ENCODE measurements around the gene LDLRAD3.

Gene LDLRAD3

GRCh38 chr11:36254713-36255112, 310.9 kb downstream of the LDLRAD3 start:
- in situ Hi-C loops (cut with HindIII; ENCODE audit: low sequenced_read_pairs), result loop anchor here (25.0 kb wide), 2 partner anchors 642 to 767 kb away; partner anchors contain the start of gene FJX1

GRCh38 chr11:36257351-36257750, 313.5 kb downstream of the LDLRAD3 start:
- in situ Hi-C loops (cut with HindIII; ENCODE audit: low sequenced_read_pairs), result loop anchor here (25.0 kb wide), 2 partner anchors 645 to 770 kb away; partner anchors contain the start of gene FJX1

GRCh38 chr11:36258730-36259360, 315.0 kb downstream of the LDLRAD3 start:
- in situ Hi-C loops (cut with HindIII; ENCODE audit: low sequenced_read_pairs), result loop anchor here (25.0 kb wide), 2 partner anchors 647 to 772 kb away; partner anchors contain the start of gene FJX1

- in situ Hi-C loops (cut with HindIII; ENCODE audit: low sequenced_read_pairs), result loop anchor here (25.0 kb wide), 2 partner anchors 649 to 774 kb away; partner anchors contain the start of gene FJX1
These were observed 317.2 kb downstream of the LDLRAD3 start for GRCh38 chr11:36261094-36261493.

GRCh38 chr11:36264011-36264972, 320.4 kb downstream of the LDLRAD3 start:
- in situ Hi-C loops (cut with HindIII; ENCODE audit: low sequenced_read_pairs), result loop anchor here (25.0 kb wide), 2 partner anchors 652 to 777 kb away; partner anchors contain the start of gene FJX1

- in situ Hi-C loops (cut with HindIII; ENCODE audit: low sequenced_read_pairs), result loop anchor here (25.0 kb wide), 2 partner anchors 653 to 778 kb away; partner anchors contain the start of gene FJX1
These were observed 321.1 kb downstream of the LDLRAD3 start for GRCh38 chr11:36264973-36265344.

- in situ Hi-C loops (cut with HindIII; ENCODE audit: low sequenced_read_pairs), result loop anchor here (25.0 kb wide), 2 partner anchors 654 to 779 kb away; partner anchors contain the start of gene FJX1
These were observed 322.1 kb downstream of the LDLRAD3 start for GRCh38 chr11:36265793-36266628.

GRCh38 chr11:36266767-36267166, 322.9 kb downstream of the LDLRAD3 start:
- in situ Hi-C loops (cut with HindIII; ENCODE audit: low sequenced_read_pairs), result loop anchor here (25.0 kb wide), 2 partner anchors 654 to 779 kb away; partner anchors contain the start of gene FJX1

- in situ Hi-C loops (cut with HindIII; ENCODE audit: low sequenced_read_pairs), result loop anchor here (25.0 kb wide), 2 partner anchors 656 to 781 kb away; partner anchors contain the start of gene FJX1
These were observed 324.6 kb downstream of the LDLRAD3 start for GRCh38 chr11:36268337-36268985.

GRCh38 chr11:36270701-36271100, 326.8 kb downstream of the LDLRAD3 start:
- in situ Hi-C loops (cut with HindIII; ENCODE audit: low sequenced_read_pairs), result loop anchor here (25.0 kb wide), 2 partner anchors 658 to 783 kb away; partner anchors contain the start of gene FJX1

- in situ Hi-C loops (cut with HindIII; ENCODE audit: low sequenced_read_pairs), result loop anchor here (25.0 kb wide), 2 partner anchors 660 to 785 kb away; partner anchors contain the start of gene FJX1
These were observed 328.0 kb downstream of the LDLRAD3 start for GRCh38 chr11:36271794-36272407.

GRCh38 chr11:36273110-36273509, 329.2 kb downstream of the LDLRAD3 start:
- in situ Hi-C loops (cut with HindIII; ENCODE audit: low sequenced_read_pairs), result loop anchor here (25.0 kb wide), 2 partner anchors 661 to 786 kb away; partner anchors contain the start of gene FJX1

- in situ Hi-C loops (cut with HindIII; ENCODE audit: low sequenced_read_pairs), result loop anchor here (25.0 kb wide), 2 partner anchors 662 to 787 kb away; partner anchors contain the start of gene FJX1
These were observed 330.6 kb downstream of the LDLRAD3 start for GRCh38 chr11:36274414-36274813.

- in situ Hi-C loops (cut with HindIII; ENCODE audit: low sequenced_read_pairs), result no loop called here
These were observed 334.8 kb downstream of the LDLRAD3 start for GRCh38 chr11:36278531-36279282.

GRCh38 chr11:36280531-36280930, 336.7 kb downstream of the LDLRAD3 start:
- in situ Hi-C loops (cut with HindIII; ENCODE audit: low sequenced_read_pairs), result no loop called here
